GM21367 (cell line): ENCODE measurements around the gene FGFR1OP2.
A peak's percentile ranks its signal among the peaks of the same experiment; 100 is the strongest.

Source experiments
- ATAC-seq: cut with Tn5 transposase; IDR thresholded peaks from one replicate; pipeline ENCODE4 v1.9.1; 2021; ENCODE audit not compliant: unreplicated experiment

FGFR1OP2 gene

GRCh38 chr12:27000961-27001360 is 62.7 kb downstream of the FGFR1OP2 start:
- ATAC-seq = no peak

- ATAC-seq = no peak
Measured at GRCh38 chr12:27001663-27002062, 63.4 kb downstream of the FGFR1OP2 start.

GRCh38 chr12:27002141-27002540 is 63.9 kb downstream of the FGFR1OP2 start:
- no peak for ATAC-seq

GRCh38 chr12:27003421-27004381 is 65.4 kb downstream of the FGFR1OP2 start:
- ATAC-seq = no peak

- no peak for ATAC-seq
Measured at GRCh38 chr12:27005495-27005894, 67.2 kb downstream of the FGFR1OP2 start.

- ATAC-seq = no peak
Measured at GRCh38 chr12:27006797-27007467, 68.7 kb downstream of the FGFR1OP2 start.

GRCh38 chr12:27008081-27008480 is 69.8 kb downstream of the FGFR1OP2 start:
- ATAC-seq = no peak

- ATAC-seq = no peak
Measured at GRCh38 chr12:27009881-27010301, 71.6 kb downstream of the FGFR1OP2 start.

GRCh38 chr12:27012239-27012981 is 74.1 kb downstream of the FGFR1OP2 start:
- ATAC-seq = no peak

- ATAC-seq = no peak
Measured at GRCh38 chr12:27012982-27013255, 74.6 kb downstream of the FGFR1OP2 start.

GRCh38 chr12:27013611-27014084 is 75.4 kb downstream of the FGFR1OP2 start:
- peak; percentile 20 for ATAC-seq

GRCh38 chr12:27014085-27014858 is 76.0 kb downstream of the FGFR1OP2 start, which contains the start of gene TM7SF3:
Gene TM7SF3 (minus strand): TSS chr12:27014384. CDS start chr12:27014168, 216 bp downstream.
- peak; percentile 80 for ATAC-seq

GRCh38 chr12:27014859-27015729 is 76.8 kb downstream of the FGFR1OP2 start:
- ATAC-seq = peak; percentile 46

GRCh38 chr12:27015730-27016076 is 77.4 kb downstream of the FGFR1OP2 start:
- ATAC-seq = no peak
